ENCODE measurements around the gene TACC2. TPM values are rescaled to one million over a fixed set of nuclear protein-coding genes. Genes with fewer than 3 reads are reported as not detected.

TACC2 gene
- total and polyA plus RNA-seq, 2 donors (not counting 3 experiments of a cell fraction or from before 2014, with no cell fraction given): 14.4 to 46.2 TPM

DNA sequence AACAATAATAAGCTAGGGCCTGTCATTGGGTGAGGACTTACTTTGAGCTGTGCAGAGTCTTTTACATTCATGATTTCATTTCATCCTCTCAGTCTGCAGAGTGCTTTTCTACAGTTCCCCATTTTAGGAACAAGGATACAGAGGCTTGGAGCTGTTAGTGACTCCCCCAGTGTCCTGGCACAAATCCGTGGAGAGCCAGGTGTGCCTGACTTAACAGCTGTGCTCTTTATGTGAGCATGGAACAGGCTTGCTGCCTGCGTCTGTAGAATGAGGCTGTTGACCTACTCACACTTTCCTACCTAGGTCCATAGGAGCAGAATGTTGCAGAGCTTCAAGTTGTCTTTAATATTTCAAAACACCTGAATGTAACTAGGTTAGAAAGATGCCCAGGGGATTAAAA is 231.8 kb downstream of the TACC2 start:
- H3K9me3 ChIP-seq (replicated peaks; ENCODE audit: control insufficient read depth, insufficient read depth, low read length): no peaks in the 10 kb centered on the region
- no peaks in the 10 kb centered on the region for H3K27me3 ChIP-seq (ENCODE audit: control insufficient read depth in 2 of 2, insufficient read depth in 2 of 2, low read length in 2 of 2)
- BruUV-seq (replicated peaks): no TSS peak
- intact Hi-C loops (cut with micrococcal nuclease) (loop anchor here (5.0 kb wide), 1 partner anchor 168 kb away; no protein-coding TSS in a partner anchor), dilution Hi-C loops (cut with MboI; ENCODE audit: extremely low pct_ligation_motif_present, low sequenced_read_pairs) (no loop called here)
- peaks cover 3 to 10% of the 10 kb centered on the region in 2 experiments for H3K36me3 ChIP-seq (ENCODE audit: control insufficient read depth in 2 of 2, extremely low read depth in 1 of 2, insufficient read depth in 2 of 2, low read length in 2 of 2)
- no peaks in the 10 kb centered on the region for H3K4me1 ChIP-seq (ENCODE audit: control insufficient read depth, extremely low read depth, insufficient read depth, low read length)
- H3K9me1 ChIP-seq (replicated peaks; ENCODE audit: control insufficient read depth, extremely low read depth, insufficient read depth, low read length): no peaks in the 10 kb centered on the region
- H3K79me2 ChIP-seq (ENCODE audit: control insufficient read depth, insufficient read depth, low read length): no peaks in the 10 kb centered on the region
- no peak overlapping the region for H3K27ac ChIP-seq (ENCODE audit: insufficient read depth, low read depth, low read length)
- no peaks in the 10 kb centered on the region for H4K20me1 ChIP-seq (replicated peaks; ENCODE audit: control insufficient read depth, extremely low read depth, insufficient read depth, low read length)
- no peak overlapping the region for H3K4me3 ChIP-seq (replicated peaks in 1 of 3; ENCODE audit: insufficient read depth in 1 of 3, low read depth in 1 of 3, low read length in 3 of 3)
- CTCF ChIA-PET: interaction anchor here (0.9 to 1.5 kb wide), 3 partner anchors 8 to 166 kb away, joined by 3 read pairs; no protein-coding TSS in a partner anchor
- no peak for FAIRE-seq
- no peak overlapping the region for H3K4me2 ChIP-seq (ENCODE audit: insufficient read depth, low read length)
- no peak overlapping the region for H2AFZ ChIP-seq (ENCODE audit: low read depth, low read length)
- no peak for DNase-seq (ENCODE audit: low read depth, low spot score)
- H3K9ac ChIP-seq (replicated peaks; ENCODE audit: extremely low read depth, insufficient read depth, low read length): no peak overlapping the region
- TF ChIP-seq POLR2AphosphoS5 (IDR thresholded peaks at IDR 0.05; ENCODE audit: insufficient read depth, low read depth, low read length) (no peak), EZH2 (IDR thresholded peaks at IDR 0.05; ENCODE audit: borderline replicate concordance, low read depth, low read length, severe bottlenecking) (no peak)
- TF ChIP-seq, protein P1, sequence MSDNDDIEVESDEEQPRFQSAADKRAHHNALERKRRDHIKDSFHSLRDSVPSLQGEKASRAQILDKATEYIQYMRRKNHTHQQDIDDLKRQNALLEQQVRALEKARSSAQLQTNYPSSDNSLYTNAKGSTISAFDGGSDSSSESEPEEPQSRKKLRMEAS (IDR thresholded peaks at IDR 0.05; ENCODE audit: insufficient read depth, insufficient read length): no peak
- POLR2A ChIA-PET: no interaction called here

- H2AFZ ChIP-seq (ENCODE audit: low read depth, low read length): no peak overlapping the region
- no peaks in the 10 kb centered on the region for H3K9me3 ChIP-seq (replicated peaks; ENCODE audit: control insufficient read depth, insufficient read depth, low read length)
- no peak overlapping the region for H3K4me3 ChIP-seq (replicated peaks in 1 of 3; ENCODE audit: insufficient read depth in 1 of 3, low read depth in 1 of 3, low read length in 3 of 3)
- no peaks in the 10 kb centered on the region for H3K27me3 ChIP-seq (ENCODE audit: control insufficient read depth in 2 of 2, insufficient read depth in 2 of 2, low read length in 2 of 2)
- POLR2A ChIA-PET: no interaction called here
- H3K27ac ChIP-seq (ENCODE audit: insufficient read depth, low read depth, low read length): no peak overlapping the region
- TF ChIP-seq CTCF (IDR thresholded peaks at IDR 0.05; ENCODE audit: extremely low read depth in 1 of 2, insufficient read depth in 1 of 2, low read depth in 1 of 2, low read length in 2 of 2) (no peak), MYC (IDR thresholded peaks at IDR 0.05; ENCODE audit: low read depth, low read length) (no peak)
- CTCF ChIA-PET: no interaction called here
- H3K4me1 ChIP-seq (ENCODE audit: control insufficient read depth, extremely low read depth, insufficient read depth, low read length): no peaks in the 10 kb centered on the region
- H3K4me2 ChIP-seq (ENCODE audit: insufficient read depth, low read length): no peak overlapping the region
- H4K20me1 ChIP-seq (replicated peaks; ENCODE audit: control insufficient read depth, extremely low read depth, insufficient read depth, low read length): no peaks in the 10 kb centered on the region
- H3K9ac ChIP-seq (replicated peaks; ENCODE audit: extremely low read depth, insufficient read depth, low read length): no peak overlapping the region
- dilution Hi-C loops (cut with MboI; ENCODE audit: extremely low pct_ligation_motif_present, low sequenced_read_pairs) (no loop called here), intact Hi-C loops (cut with micrococcal nuclease) (loop anchor here (5.0 kb wide), 1 partner anchor 170 kb away; no protein-coding TSS in a partner anchor)
- no peaks in the 10 kb centered on the region for H3K79me2 ChIP-seq (ENCODE audit: control insufficient read depth, insufficient read depth, low read length)
- no TSS peak for BruUV-seq (replicated peaks)
- H3K36me3 ChIP-seq (ENCODE audit: control insufficient read depth in 2 of 2, extremely low read depth in 1 of 2, insufficient read depth in 2 of 2, low read length in 2 of 2): peaks cover 5 to 6% of the 10 kb centered on the region in 2 experiments
- DNase-seq (ENCODE audit: low read depth, low spot score) (no peak), FAIRE-seq (no peak)
- H3K9me1 ChIP-seq (replicated peaks; ENCODE audit: control insufficient read depth, extremely low read depth, insufficient read depth, low read length): no peaks in the 10 kb centered on the region
Measured at GRCh38 chr10:122221958-122222357, 233.0 kb downstream of the TACC2 start.
